ENCODE measurements around the gene TMEM126B. TPM values are rescaled to one million over a fixed set of nuclear protein-coding genes. Genes with fewer than 3 reads are reported as not detected.

Gene TMEM126B
- total RNA-seq, 1 experiment from 2014 or later = 30.5 TPM

DNA sequence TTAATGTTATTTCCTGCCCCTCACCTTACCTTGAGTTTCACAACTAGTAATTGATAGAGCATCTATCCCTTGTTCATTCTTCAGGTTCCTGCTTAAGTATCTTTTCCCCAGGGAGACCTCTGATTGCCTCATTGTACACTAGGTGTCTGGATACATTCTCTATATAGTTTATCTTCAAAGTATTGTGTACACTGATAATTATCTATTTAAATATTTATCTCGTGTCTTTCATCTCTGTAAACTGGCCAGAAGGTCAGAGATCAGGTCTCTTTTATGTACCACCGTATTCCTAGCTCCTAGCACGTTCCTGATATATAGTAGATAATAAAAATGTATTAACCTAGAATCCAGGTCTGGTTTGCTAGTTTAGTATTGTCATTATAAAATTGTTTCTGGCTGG lies 6.4 kb downstream of the TMEM126B start:
- CTCF ChIA-PET = no interaction called here
- no peak overlapping the region for H3K4me3 Mint-ChIP-seq (ENCODE audit: low read depth, unreplicated experiment)
- H3K4me1 Mint-ChIP-seq (ENCODE audit: low read depth, unreplicated experiment) = peaks cover under 1% of the 10 kb centered on the region
- H3K36me3 Mint-ChIP-seq (ENCODE audit: insufficient read depth, unreplicated experiment) = peaks cover 8% of the 10 kb centered on the region
- no peak for DNase-seq
- H3K9me3 Mint-ChIP-seq (ENCODE audit: low read depth, unreplicated experiment) = no peaks in the 10 kb centered on the region
- TF ChIP-seq, protein P1, sequence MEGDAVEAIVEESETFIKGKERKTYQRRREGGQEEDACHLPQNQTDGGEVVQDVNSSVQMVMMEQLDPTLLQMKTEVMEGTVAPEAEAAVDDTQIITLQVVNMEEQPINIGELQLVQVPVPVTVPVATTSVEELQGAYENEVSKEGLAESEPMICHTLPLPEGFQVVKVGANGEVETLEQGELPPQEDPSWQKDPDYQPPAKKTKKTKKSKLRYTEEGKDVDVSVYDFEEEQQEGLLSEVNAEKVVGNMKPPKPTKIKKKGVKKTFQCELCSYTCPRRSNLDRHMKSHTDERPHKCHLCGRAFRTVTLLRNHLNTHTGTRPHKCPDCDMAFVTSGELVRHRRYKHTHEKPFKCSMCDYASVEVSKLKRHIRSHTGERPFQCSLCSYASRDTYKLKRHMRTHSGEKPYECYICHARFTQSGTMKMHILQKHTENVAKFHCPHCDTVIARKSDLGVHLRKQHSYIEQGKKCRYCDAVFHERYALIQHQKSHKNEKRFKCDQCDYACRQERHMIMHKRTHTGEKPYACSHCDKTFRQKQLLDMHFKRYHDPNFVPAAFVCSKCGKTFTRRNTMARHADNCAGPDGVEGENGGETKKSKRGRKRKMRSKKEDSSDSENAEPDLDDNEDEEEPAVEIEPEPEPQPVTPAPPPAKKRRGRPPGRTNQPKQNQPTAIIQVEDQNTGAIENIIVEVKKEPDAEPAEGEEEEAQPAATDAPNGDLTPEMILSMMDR (IDR thresholded peaks at IDR 0.05; ENCODE audit: unreplicated experiment) = no peak
- no peaks in the 10 kb centered on the region for H3K27me3 Mint-ChIP-seq (ENCODE audit: unreplicated experiment)
- no peak overlapping the region for H3K27ac Mint-ChIP-seq (ENCODE audit: unreplicated experiment)
- no TSS peak for BruUV-seq (replicated peaks)
- intact Hi-C loops (cut with micrococcal nuclease; ENCODE audit: unreplicated experiment) = no loop called here

DNA sequence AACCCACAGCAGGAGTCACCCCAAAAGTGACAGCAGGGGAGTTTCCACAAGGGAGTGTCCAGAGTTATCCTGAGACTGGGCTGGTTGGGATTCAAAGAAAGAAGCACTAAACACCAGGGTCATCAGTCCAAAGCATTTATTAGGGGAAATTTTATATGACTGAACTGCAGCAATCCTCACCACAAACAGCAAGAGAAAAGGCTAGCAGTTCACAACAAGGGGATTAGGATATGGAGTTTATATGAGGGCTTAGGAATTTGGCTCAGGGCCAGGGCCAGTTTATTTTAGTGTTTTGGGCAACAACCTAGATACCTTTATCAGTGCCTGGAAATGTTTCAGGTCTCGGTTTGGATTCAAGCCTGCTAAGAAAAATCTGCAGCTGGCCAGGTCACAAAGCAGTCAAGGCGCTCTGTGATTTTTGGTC lies 14.8 kb downstream of the TMEM126B start:
- H3K9me3 Mint-ChIP-seq (ENCODE audit: low read depth, unreplicated experiment) = no peaks in the 10 kb centered on the region
- H3K36me3 Mint-ChIP-seq (ENCODE audit: insufficient read depth, unreplicated experiment) = peaks cover 14% of the 10 kb centered on the region
- no peaks in the 10 kb centered on the region for H3K4me1 Mint-ChIP-seq (ENCODE audit: low read depth, unreplicated experiment)
- DNase-seq = no peak
- TF ChIP-seq, protein P1 (IDR thresholded peaks at IDR 0.05; ENCODE audit: unreplicated experiment) = no peak
- H3K27me3 Mint-ChIP-seq (ENCODE audit: unreplicated experiment) = no peaks in the 10 kb centered on the region
- H3K27ac Mint-ChIP-seq (ENCODE audit: unreplicated experiment) = no peak overlapping the region
- intact Hi-C loops (cut with micrococcal nuclease; ENCODE audit: unreplicated experiment) = no loop called here
- no TSS peak for BruUV-seq (replicated peaks)
- no peak overlapping the region for H3K4me3 Mint-ChIP-seq (ENCODE audit: low read depth, unreplicated experiment)
- CTCF ChIA-PET = no interaction called here

DNA sequence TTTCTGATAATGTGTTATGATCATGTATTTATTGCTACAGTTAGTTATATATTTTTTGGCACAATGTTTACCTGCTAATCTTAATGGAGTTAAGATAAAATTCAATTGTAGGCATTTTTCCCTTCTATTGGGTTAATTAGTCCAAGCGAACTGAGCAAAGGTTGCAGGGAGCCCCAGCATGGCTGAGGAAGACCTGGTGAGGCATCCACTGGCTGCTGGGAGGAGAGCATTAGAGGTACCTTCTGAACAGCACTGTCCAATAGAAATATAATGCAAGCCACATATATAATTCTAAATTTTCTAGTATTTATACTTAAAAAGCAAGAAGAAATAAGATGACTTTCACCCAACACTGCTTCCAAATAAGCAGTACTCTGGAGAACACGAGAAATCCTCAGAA lies 18.7 kb downstream of the TMEM126B start:
- intact Hi-C loops (cut with micrococcal nuclease; ENCODE audit: unreplicated experiment) = loop anchor here (5.0 kb wide), 1 partner anchor 50 kb away; no protein-coding TSS in a partner anchor
- CTCF ChIA-PET = interaction anchor here (0.7 kb wide), 2 partner anchors 10 to 694 kb away, joined by 3 to 4 read pairs; no protein-coding TSS in a partner anchor
- no peaks in the 10 kb centered on the region for H3K9me3 Mint-ChIP-seq (ENCODE audit: low read depth, unreplicated experiment)
- no TSS peak for BruUV-seq (replicated peaks)
- TF ChIP-seq, protein P1 (IDR thresholded peaks at IDR 0.05; ENCODE audit: unreplicated experiment) = no peak
- peak overlapping the region; percentile 85 for H3K4me3 Mint-ChIP-seq (ENCODE audit: low read depth, unreplicated experiment)
- no peak for DNase-seq
- no peaks in the 10 kb centered on the region for H3K4me1 Mint-ChIP-seq (ENCODE audit: low read depth, unreplicated experiment)
- H3K36me3 Mint-ChIP-seq (ENCODE audit: insufficient read depth, unreplicated experiment) = peaks cover 20% of the 10 kb centered on the region
- peak overlapping the region; percentile 88 for H3K27ac Mint-ChIP-seq (ENCODE audit: unreplicated experiment)
- H3K27me3 Mint-ChIP-seq (ENCODE audit: unreplicated experiment) = no peaks in the 10 kb centered on the region

DNA sequence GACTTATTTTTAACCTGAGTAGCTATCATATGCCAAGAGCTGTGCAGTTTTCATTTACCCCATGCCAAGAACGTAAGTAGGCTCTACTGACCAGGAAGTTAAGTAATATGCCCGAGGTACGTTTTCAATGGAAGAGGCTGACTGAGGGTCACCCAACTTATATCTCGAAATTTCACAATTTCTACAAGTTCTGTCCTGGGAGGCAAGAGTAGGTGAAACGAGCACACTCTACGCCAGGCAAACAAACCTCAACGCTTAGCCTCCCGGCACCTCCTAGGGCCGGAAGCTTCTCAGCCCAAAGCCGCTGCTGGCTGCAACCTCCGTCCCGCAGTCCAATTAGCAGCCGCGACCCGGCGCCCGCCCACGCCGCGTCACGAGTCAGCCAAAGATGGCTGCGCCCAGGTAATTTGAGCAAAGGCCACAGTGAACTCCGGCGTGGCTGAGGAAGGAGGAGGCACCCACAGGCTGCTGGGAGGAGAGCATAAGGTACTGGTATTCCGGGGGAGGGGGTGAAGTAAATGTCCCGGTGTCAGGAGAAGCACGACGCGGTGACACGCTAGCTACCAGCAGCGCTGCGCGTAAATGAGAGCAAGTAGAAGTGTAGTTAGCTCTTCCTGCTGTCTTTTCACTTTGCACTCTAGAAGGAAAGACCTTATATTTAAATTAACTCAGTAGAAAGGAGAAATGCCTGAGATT lies 19.4 kb downstream of the TMEM126B start, which contains the start of gene TMEM126A:
Gene TMEM126A (plus strand): TSS at position 364 of the 696 bp plus-strand sequence. CDS start 2,289 bp downstream, outside the sequence.
- Mint-ChIP-seq H3K36me3 (ENCODE audit: insufficient read depth, unreplicated experiment) (peaks cover 20% of the 10 kb centered on the region), H3K4me3 (ENCODE audit: low read depth, unreplicated experiment) (peak within 1 kb of the TSS; percentile 85), H3K27me3 (ENCODE audit: unreplicated experiment) (no peaks in the 10 kb centered on the region), H3K9me3 (ENCODE audit: low read depth, unreplicated experiment) (no peaks in the 10 kb centered on the region), H3K27ac (ENCODE audit: unreplicated experiment) (peak within 1 kb of the TSS; percentile 88), H3K4me1 (ENCODE audit: low read depth, unreplicated experiment) (no peaks in the 10 kb centered on the region)
- peak; percentile 89 for DNase-seq
- TF ChIP-seq, protein P1 (IDR thresholded peaks at IDR 0.05; ENCODE audit: unreplicated experiment) = no peak
- intact Hi-C loops (cut with micrococcal nuclease; ENCODE audit: unreplicated experiment) = loop anchor here (5.0 kb wide), 1 partner anchor 50 kb away; no protein-coding TSS in a partner anchor
- CTCF ChIA-PET = interaction anchor here (0.7 kb wide), 2 partner anchors 11 to 25 kb away, joined by 4 read pairs; no protein-coding TSS in a partner anchor
- no TSS peak for BruUV-seq (replicated peaks)
